Esophagus squamous epithelium (tissue), 4 donors: ENCODE data around the gene SMIM22.

Experiments
- POLR2A ChIP-seq, 4 donors: fragments of 450-650 bp; IDR thresholded peaks; one replicate each; pipeline ENCODE4 v1.6.1; 2017; ENCODE audit warnings: antibody characterized with exemption in 4 of 4, mild to moderate bottlenecking in 4 of 4, moderate library complexity in 3 of 4
- TF ChIP-seq, protein P1 (sequence below), 6 experiments: fragments of 450-650 bp in 4 of 6; fragments of 200-600 bp in 2 of 6; sonication (generic) in 2 of 6; IDR thresholded peaks; one replicate each; pipeline ENCODE4 v1.5.1; 2016 to 2019; ENCODE audit warnings: antibody characterized with exemption in 6 of 6, mild to moderate bottlenecking in 4 of 6, moderate library complexity in 4 of 6

DNA sequence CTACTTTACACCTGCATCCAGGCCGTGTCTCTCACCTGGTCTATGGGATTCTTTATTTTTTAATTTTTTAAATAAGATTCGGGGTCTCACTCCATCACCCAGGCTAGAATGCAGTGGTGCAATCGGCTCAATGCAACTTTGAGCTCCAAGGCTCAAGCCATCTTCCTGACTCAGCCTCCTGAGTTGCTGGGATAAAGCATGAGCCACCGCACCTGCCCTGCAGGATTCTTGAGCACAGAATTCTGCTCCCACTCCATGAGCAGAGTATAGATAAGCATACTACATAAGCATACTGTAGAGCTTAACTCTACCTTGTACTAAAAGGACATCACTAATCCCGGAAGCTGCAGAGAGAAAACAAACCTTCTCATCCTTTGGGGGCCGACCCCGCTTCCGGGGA, 36.4 kb downstream of the SMIM22 start:
- TF ChIP-seq, protein P1, sequence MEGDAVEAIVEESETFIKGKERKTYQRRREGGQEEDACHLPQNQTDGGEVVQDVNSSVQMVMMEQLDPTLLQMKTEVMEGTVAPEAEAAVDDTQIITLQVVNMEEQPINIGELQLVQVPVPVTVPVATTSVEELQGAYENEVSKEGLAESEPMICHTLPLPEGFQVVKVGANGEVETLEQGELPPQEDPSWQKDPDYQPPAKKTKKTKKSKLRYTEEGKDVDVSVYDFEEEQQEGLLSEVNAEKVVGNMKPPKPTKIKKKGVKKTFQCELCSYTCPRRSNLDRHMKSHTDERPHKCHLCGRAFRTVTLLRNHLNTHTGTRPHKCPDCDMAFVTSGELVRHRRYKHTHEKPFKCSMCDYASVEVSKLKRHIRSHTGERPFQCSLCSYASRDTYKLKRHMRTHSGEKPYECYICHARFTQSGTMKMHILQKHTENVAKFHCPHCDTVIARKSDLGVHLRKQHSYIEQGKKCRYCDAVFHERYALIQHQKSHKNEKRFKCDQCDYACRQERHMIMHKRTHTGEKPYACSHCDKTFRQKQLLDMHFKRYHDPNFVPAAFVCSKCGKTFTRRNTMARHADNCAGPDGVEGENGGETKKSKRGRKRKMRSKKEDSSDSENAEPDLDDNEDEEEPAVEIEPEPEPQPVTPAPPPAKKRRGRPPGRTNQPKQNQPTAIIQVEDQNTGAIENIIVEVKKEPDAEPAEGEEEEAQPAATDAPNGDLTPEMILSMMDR (IDR thresholded peaks at IDR 0.05): no peak
- TF ChIP-seq POLR2A (IDR thresholded peaks at IDR 0.05): no peak
